Esophagus squamous epithelium (tissue), 5 donors: ENCODE data around the gene CRYBA1. TPM values are rescaled to one million over a fixed set of nuclear protein-coding genes. Genes with fewer than 3 reads are reported as not detected.
"Not testable (repeated sequence)": the region's sequence is repeated elsewhere in the genome, so short reads cannot be mapped to it uniquely, and the experiment has no call there.

Experiments
- DNase-seq: peaks from one replicate; lab custom pipeline; 2025; lab: John Stamatoyannopoulos, UW
- H3K27ac ChIP-seq, 4 donors: fragments of 200-600 bp; sonication (generic); one replicate each; pipeline ENCODE4 v1.5.1; 2016 to 2019; ENCODE audit warnings: mild to moderate bottlenecking in 1 of 4
- H3K27me3 ChIP-seq, 4 donors: fragments of 200-600 bp; sonication (generic); 1 replicate in 3 of 4; 2 replicates in 1 of 4; pipeline versions ENCODE4 v1.5.1 to v1.6.0; 2017 to 2021; ENCODE audit warnings: antibody characterized with exemption in 1 of 4
- H3K36me3 ChIP-seq, 3 donors: fragments of 200-600 bp; sonication (generic); one replicate each; pipeline ENCODE4 v1.5.1; 2016 to 2019
- H3K4me1 ChIP-seq, 3 donors: fragments of 200-600 bp; sonication (generic); one replicate each; pipeline ENCODE4 v1.5.1; 2017 to 2019
- H3K4me3 ChIP-seq, 4 donors: fragments of 200-600 bp; sonication (generic); 1 replicate in 3 of 4; 2 replicates in 1 of 4; pipeline ENCODE4 v1.5.1; 2016 to 2019; ENCODE audit warnings: mild to moderate bottlenecking in 2 of 4, moderate library complexity in 1 of 4
- H3K9me3 ChIP-seq, 3 donors: fragments of 200-600 bp; sonication (generic); one replicate each; pipeline ENCODE4 v1.5.1; 2016 to 2019
- POLR2A ChIP-seq, 4 donors: fragments of 450-650 bp; IDR thresholded peaks; one replicate each; pipeline ENCODE4 v1.6.1; 2017; ENCODE audit warnings: antibody characterized with exemption in 4 of 4, mild to moderate bottlenecking in 4 of 4, moderate library complexity in 3 of 4
- WGBS, 2 donors: methylation state at CpG; one replicate each; pipeline ENCODE4 v1.1.5; 2018; 5-methylcytosine and 5-hydroxymethylcytosine counted together
- intact Hi-C: fragments of 100-400 bp; cut with DNase I; formaldehyde crosslinking; loops from one replicate; pipeline ENCODE4 v1.15.0; 2022
- total RNA-seq, 4 donors: library from RNA; depleted of rRNA; stranded (reverse); fragments of >200 nt; gene quantifications; one replicate each; pipeline ENCODE4 v1.1.0, GENCODE V29; 2016
- TF ChIP-seq, protein P1 (sequence below), 6 experiments: fragments of 450-650 bp in 4 of 6; fragments of 200-600 bp in 2 of 6; sonication (generic) in 2 of 6; IDR thresholded peaks; one replicate each; pipeline ENCODE4 v1.5.1; 2016 to 2019; ENCODE audit warnings: antibody characterized with exemption in 6 of 6, mild to moderate bottlenecking in 4 of 6, moderate library complexity in 4 of 6
- donor health status: DM: yes; HTN: yes; CAD: no.

Gene CRYBA1
- total RNA-seq, 4 donors from 2014 or later, result not detected

DNA sequence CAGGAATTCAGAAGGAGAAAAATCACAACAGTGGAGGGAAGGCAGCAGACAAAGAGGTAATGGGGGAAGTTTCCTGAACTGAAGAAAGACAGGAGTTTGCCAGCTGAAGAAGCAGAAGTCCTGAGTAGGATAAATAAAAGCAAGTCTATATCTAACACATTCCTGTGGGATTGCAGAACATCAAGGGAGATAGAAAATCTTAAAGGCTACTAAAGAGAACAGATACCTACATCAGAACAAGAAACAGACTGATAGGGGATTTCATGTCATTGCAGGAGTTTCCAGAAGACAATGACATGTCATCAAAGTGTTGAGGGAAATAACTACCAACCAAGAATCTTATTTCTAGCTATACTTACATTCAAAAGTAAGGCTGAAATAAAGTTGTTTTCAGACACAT lies 21.3 kb upstream of the CRYBA1 start:
- Histone ChIP-seq H3K27me3 (no peaks in the 10 kb centered on the region), H3K9me3 (no peaks in the 10 kb centered on the region), H3K4me1 (no peaks in the 10 kb centered on the region), H3K27ac (no peak overlapping the region), H3K36me3 (no peaks in the 10 kb centered on the region), H3K4me3 (no peak overlapping the region)
- intact Hi-C loops, result no loop called here
- TF ChIP-seq POLR2A (IDR thresholded peaks at IDR 0.05), result no peak
- TF ChIP-seq, protein P1, sequence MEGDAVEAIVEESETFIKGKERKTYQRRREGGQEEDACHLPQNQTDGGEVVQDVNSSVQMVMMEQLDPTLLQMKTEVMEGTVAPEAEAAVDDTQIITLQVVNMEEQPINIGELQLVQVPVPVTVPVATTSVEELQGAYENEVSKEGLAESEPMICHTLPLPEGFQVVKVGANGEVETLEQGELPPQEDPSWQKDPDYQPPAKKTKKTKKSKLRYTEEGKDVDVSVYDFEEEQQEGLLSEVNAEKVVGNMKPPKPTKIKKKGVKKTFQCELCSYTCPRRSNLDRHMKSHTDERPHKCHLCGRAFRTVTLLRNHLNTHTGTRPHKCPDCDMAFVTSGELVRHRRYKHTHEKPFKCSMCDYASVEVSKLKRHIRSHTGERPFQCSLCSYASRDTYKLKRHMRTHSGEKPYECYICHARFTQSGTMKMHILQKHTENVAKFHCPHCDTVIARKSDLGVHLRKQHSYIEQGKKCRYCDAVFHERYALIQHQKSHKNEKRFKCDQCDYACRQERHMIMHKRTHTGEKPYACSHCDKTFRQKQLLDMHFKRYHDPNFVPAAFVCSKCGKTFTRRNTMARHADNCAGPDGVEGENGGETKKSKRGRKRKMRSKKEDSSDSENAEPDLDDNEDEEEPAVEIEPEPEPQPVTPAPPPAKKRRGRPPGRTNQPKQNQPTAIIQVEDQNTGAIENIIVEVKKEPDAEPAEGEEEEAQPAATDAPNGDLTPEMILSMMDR (IDR thresholded peaks at IDR 0.05), result no peak
- DNase-seq, result no peak

- TF ChIP-seq, protein P1 (IDR thresholded peaks at IDR 0.05), result no peak
- no peak for TF ChIP-seq POLR2A (IDR thresholded peaks at IDR 0.05)
These were observed 13.4 kb upstream of the CRYBA1 start for GRCh38 chr17:29233301-29233700.

DNA sequence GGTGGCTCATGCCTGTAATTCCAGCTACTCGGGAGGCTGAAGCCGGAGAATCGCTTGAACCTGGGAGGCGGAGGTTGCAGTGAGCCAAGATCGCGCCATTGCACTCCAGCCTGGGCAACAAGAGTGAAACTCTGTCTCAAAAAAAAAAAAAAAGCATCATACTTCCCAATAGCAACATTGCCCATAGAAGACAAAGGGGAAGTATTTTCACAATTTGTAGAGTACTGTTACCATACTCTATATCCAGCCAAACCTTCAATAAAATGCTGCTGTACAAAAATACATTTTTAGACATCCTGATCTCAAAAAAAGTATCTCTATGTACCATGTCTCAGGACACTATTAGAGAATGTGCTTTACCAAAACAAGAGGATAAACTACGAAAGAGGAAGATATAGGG lies 11.7 kb upstream of the CRYBA1 start:
- H3K27me3 ChIP-seq, H3K9me3 ChIP-seq, H3K4me1 ChIP-seq, H3K27ac ChIP-seq, H3K4me3 ChIP-seq, intact Hi-C loops, DNase-seq, H3K36me3 ChIP-seq: not testable (repeated sequence)
- 91 to 92% methylated on average over 3 to 7 of the region's 7 CpGs for WGBS, 2 donors

More at GRCh38 chr17:29233301-29233700, 13.4 kb upstream of the CRYBA1 start:
- intact Hi-C loops, result no loop called here
- no peaks in the 10 kb centered on the region for H3K36me3 ChIP-seq
- no peaks in the 10 kb centered on the region for H3K27me3 ChIP-seq
- H3K4me1 ChIP-seq, result no peaks in the 10 kb centered on the region
- H3K27ac ChIP-seq, result no peak overlapping the region
- no peak for DNase-seq
- H3K4me3 ChIP-seq, result no peak overlapping the region
- no peaks in the 10 kb centered on the region for H3K9me3 ChIP-seq
- WGBS, 2 donors, result 90 to 95% methylated on average over 1 of the region's 1 CpG

DNA sequence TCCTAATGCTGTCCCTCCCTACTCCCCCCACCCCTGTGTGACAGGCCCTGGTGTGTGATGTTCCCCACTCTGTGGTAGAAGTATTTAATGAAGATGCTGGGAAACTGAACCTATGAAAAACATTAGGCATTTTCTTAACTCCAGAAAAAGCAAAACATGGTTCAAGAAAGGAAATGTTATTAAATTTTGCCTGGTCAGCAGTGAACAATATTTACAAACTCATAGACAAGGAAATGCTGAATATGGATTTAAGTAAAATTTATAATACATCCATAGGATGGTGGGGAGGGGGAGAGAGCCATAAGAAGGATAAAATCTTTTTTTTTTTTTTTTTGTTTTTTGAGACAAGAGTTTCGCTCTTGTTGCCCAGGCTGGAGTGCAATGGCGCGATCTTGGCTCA lies 10.8 kb upstream of the CRYBA1 start:
- Histone ChIP-seq H3K36me3 (no peaks in the 10 kb centered on the region), H3K27ac (no peak overlapping the region), H3K4me3 (no peak overlapping the region), H3K4me1 (peaks cover 0 to 6% (median 0%) of the 10 kb centered on the region in 3 donors), H3K9me3 (no peaks in the 10 kb centered on the region), H3K27me3 (no peaks in the 10 kb centered on the region)
- intact Hi-C loops, result no loop called here
- DNase-seq, result no peak
- 93 to 97% methylated on average over 3 of the region's 3 CpGs for WGBS, 2 donors
- TF ChIP-seq POLR2A (IDR thresholded peaks at IDR 0.05), result no peak
- TF ChIP-seq, protein P1 (IDR thresholded peaks at IDR 0.05), result no peak

DNA sequence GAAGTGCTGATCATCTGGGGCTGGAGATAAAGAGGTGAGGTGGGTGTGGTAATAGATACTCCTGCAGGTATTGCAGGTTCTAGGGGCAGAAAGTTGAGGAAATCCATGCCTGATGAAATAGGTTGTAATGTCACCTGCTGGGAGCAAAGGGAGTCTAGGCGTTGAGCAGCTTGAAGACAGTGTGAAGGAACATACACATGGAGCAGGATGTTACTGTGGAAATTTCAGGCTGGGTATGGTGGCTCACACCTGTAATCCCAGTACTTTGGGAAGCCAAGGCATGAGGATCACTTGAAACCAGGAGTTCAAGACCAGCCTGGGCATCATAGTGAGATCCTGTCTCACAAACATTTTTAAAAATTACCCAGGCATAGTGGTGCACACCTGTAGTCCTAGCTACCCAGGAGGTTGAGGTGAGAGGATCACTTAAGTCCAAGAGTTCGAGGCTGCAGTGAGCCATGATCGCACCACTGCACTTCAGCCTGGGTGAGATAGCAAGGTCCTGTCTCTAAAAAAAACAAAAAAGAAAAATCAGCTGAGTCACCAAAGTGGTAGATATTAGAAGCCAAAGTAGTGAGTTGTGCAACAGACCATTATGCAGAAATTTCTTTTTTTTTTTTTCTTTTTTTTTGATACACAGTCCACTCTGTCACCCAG lies 9.1 kb upstream of the CRYBA1 start:
- intact Hi-C loops, result no loop called here
- H3K9me3 ChIP-seq, result no peaks in the 10 kb centered on the region
- no peaks in the 10 kb centered on the region for H3K27me3 ChIP-seq
- 80 to 84% methylated on average over 3 of the region's 3 CpGs for WGBS, 2 donors
- no peak for DNase-seq
- H3K4me3 ChIP-seq, result no peak overlapping the region
- TF ChIP-seq, protein P1 (IDR thresholded peaks at IDR 0.05), result no peak
- TF ChIP-seq POLR2A (IDR thresholded peaks at IDR 0.05), result no peak
- peaks cover 3 to 13% (median 5%) of the 10 kb centered on the region in 3 donors for H3K4me1 ChIP-seq
- no peak overlapping the region for H3K27ac ChIP-seq
- no peaks in the 10 kb centered on the region for H3K36me3 ChIP-seq
